Tibial artery (tissue), 4 donors: ENCODE results near the gene PGAP3.
A peak's percentile ranks its signal among the peaks of the same experiment; 100 is the strongest.

ENCODE experiments used
- DNase-seq, 2 donors: peaks; one replicate each; pipeline ENCODE4 v3.0.0-alpha.2; 2019
- H3K27ac ChIP-seq, 2 donors: fragments of 200-600 bp; sonication (generic) in 1 of 2; 1 replicate in 1 of 2; 2 replicates in 1 of 2; pipeline ENCODE4 v1.5.1; 2018 to 2019; ENCODE audit warnings: mild to moderate bottlenecking in 1 of 2
- H3K27me3 ChIP-seq, 2 donors: fragments of 200-600 bp; sonication (generic) in 1 of 2; one replicate each; pipeline versions ENCODE4 v1.5.1 to v1.6.0; 2016 to 2019
- H3K36me3 ChIP-seq, 3 donors: fragments of 200-600 bp; sonication (generic) in 2 of 3; one replicate each; pipeline ENCODE4 v1.5.1; 2016 to 2019; ENCODE audit warnings: mild to moderate bottlenecking in 2 of 3
- H3K4me1 ChIP-seq, 4 donors: fragments of 200-600 bp; sonication (generic) in 2 of 4; 1 replicate in 3 of 4; 2 replicates in 1 of 4; pipeline ENCODE4 v1.5.1; 2016 to 2019
- H3K4me3 ChIP-seq, 2 donors: fragments of 200-600 bp; sonication (generic) in 1 of 2; 1 replicate in 1 of 2; 2 replicates in 1 of 2; pipeline ENCODE4 v1.5.1; 2018 to 2019; ENCODE audit warnings: mild to moderate bottlenecking in 2 of 2
- H3K9me3 ChIP-seq, 3 donors: fragments of 200-600 bp; sonication (generic) in 1 of 3; one replicate each; pipeline ENCODE4 v1.5.1; 2016 to 2019
- CTCF ChIP-seq, 2 experiments: fragments of 200-600 bp in 1 of 2; fragments of 450-650 bp in 1 of 2; IDR thresholded peaks; one replicate each; pipeline ENCODE4 v1.5.1; 2017 to 2019; ENCODE audit warnings: antibody characterized with exemption in 2 of 2, mild to moderate bottlenecking in 1 of 2, moderate library complexity in 1 of 2
- intact Hi-C: fragments of 100-400 bp; cut with DNase I; formaldehyde crosslinking; loops from one replicate; pipeline ENCODE4 v1.15.0; 2023; ENCODE audit warnings: low total_unique reads

Gene PGAP3

GRCh38 chr17:39677542-39678339, 10.1 kb downstream of the PGAP3 start:
- peaks cover 0 to 22% (median 0%) of the 10 kb centered on the region in 3 donors for H3K36me3 ChIP-seq
- DNase-seq: peak; percentile 80 to 97
- no peaks in the 10 kb centered on the region for H3K27me3 ChIP-seq
- H3K4me3 ChIP-seq: peak overlapping the region in 1 of 2 donors; percentile 27
- peak overlapping the region; percentile 84 to 88 for H3K27ac ChIP-seq
- H3K4me1 ChIP-seq: peaks cover 7 to 67% (median 47%) of the 10 kb centered on the region in 4 donors
- TF ChIP-seq CTCF (IDR thresholded peaks at IDR 0.05): no peak
- no peaks in the 10 kb centered on the region for H3K9me3 ChIP-seq
- intact Hi-C loops: no loop called here

- Histone ChIP-seq H3K36me3 (peaks cover 0 to 15% (median 0%) of the 10 kb centered on the region in 3 donors), H3K27me3 (no peaks in the 10 kb centered on the region), H3K4me3 (peak overlapping the region in 1 of 2 donors; percentile 27), H3K27ac (peak overlapping the region; percentile 84 to 88), H3K4me1 (peaks cover 7 to 73% (median 49%) of the 10 kb centered on the region in 4 donors), H3K9me3 (no peaks in the 10 kb centered on the region)
- DNase-seq: no peak
- intact Hi-C loops: no loop called here
- TF ChIP-seq CTCF (IDR thresholded peaks at IDR 0.05): no peak
Measured at GRCh38 chr17:39677072-39677471, 10.8 kb downstream of the PGAP3 start.

GRCh38 chr17:39676198-39676819, 11.5 kb downstream of the PGAP3 start:
- peak overlapping the region; percentile 84 to 88 for H3K27ac ChIP-seq
- peaks cover 0 to 15% (median 0%) of the 10 kb centered on the region in 3 donors for H3K36me3 ChIP-seq
- H3K27me3 ChIP-seq: no peaks in the 10 kb centered on the region
- no peak for TF ChIP-seq CTCF (IDR thresholded peaks at IDR 0.05)
- H3K4me3 ChIP-seq: no peak overlapping the region
- H3K4me1 ChIP-seq: peaks cover 7 to 81% (median 56%) of the 10 kb centered on the region in 4 donors
- peak; percentile 84 to 96 for DNase-seq
- intact Hi-C loops: no loop called here
- no peaks in the 10 kb centered on the region for H3K9me3 ChIP-seq

DNA sequence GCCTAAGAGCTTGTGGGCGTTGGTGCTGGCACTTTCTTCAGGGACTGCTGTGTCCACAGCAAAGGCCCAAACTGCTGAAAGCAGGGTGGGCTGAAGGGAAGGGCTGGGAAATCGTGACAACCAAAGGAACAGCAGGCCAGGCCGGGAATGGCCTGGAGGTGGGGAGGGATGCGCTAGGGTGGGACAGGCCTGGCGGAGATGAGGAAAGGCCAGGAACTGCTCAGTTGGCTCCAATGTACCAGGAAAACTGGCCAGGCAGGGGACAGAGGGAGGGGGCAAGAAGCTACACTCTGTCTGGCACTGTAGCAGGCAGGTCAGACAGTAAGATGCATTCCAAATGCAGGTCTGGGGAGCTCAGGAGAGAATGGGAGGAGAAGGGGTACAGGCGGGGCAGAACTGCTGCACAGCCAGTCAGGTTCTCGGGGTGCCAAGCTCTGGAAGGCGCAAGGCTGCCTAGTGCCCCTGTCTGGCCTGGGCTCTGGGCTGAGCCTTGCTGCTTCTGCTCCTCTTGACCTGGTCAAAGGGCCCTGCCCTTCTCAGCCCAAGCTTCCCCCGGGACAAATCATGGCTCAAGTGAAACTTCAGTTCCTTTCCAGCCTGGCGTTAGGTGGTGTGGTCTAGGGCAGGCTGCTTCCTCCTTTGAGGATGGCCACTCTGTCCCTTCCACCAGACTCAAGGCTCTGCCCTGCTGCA, 12.3 kb downstream of the PGAP3 start:
- DNase-seq: no peak

More for the DNA sequence above, 12.3 kb downstream of the PGAP3 start:
- intact Hi-C loops: no loop called here
- Histone ChIP-seq H3K9me3 (no peaks in the 10 kb centered on the region), H3K4me1 (peaks cover 7 to 83% (median 60%) of the 10 kb centered on the region in 4 donors), H3K27ac (peak overlapping the region; percentile 84 to 88), H3K27me3 (no peaks in the 10 kb centered on the region), H3K36me3 (peaks cover 0 to 8% (median 0%) of the 10 kb centered on the region in 3 donors), H3K4me3 (peak overlapping the region in 1 of 2 donors; percentile 5)
- no peak for TF ChIP-seq CTCF (IDR thresholded peaks at IDR 0.05)
